IMR-90 (cell line): ENCODE results near the gene ANXA3. TPM values are rescaled to one million over a fixed set of nuclear protein-coding genes. Genes with fewer than 3 reads are reported as not detected.

Experiments
- ATAC-seq: fragments of 200-7000 bp; cut with Tn5 transposase; 2 replicates; pipeline ENCODE4 v1.9.1; 2020; ENCODE audit warnings: low read depth, mild to moderate bottlenecking, moderate library complexity
- BruUV-seq: library from RNA; stranded (reverse); fragments of 400-500 nt; replicated peaks from 2 replicates; lab custom pipeline; 2021; lab: Mats Ljungman, UMichigan
- CTCF ChIA-PET: fragments of 300-600 bp; formaldehyde crosslinking; extraction: SDS; loops from one replicate; lab custom pipeline; 2021; ENCODE audit warnings: antibody characterized with exemption; lab: Yijun Ruan, JAX
- POLR2A ChIA-PET: fragments of 300-600 bp; sonication (Branson Sonifier 250); formaldehyde crosslinking; loops from one replicate; lab custom pipeline; 2022; ENCODE audit warnings: antibody characterized with exemption; ENCODE audit not compliant: unreplicated experiment; lab: Charles Lee
- DNase-seq: peaks from one replicate; pipeline ENCODE4 v3.0.0; 2013
- H2AFZ ChIP-seq: replicated peaks from 2 replicates; pipeline ENCODE3; 2013; ENCODE audit warnings: low read length, mild to moderate bottlenecking; ENCODE audit not compliant: poor library complexity
- H2AK5ac ChIP-seq: 2 replicates; pipeline ENCODE4 v1.6.1; 2013; ENCODE audit warnings: low read depth, low read length, inconsistent platforms
- H2AK9ac ChIP-seq: replicated peaks from 2 replicates; pipeline ENCODE3; 2013; ENCODE audit warnings: mild to moderate bottlenecking, low read depth, low read length, moderate library complexity; ENCODE audit not compliant: poor library complexity
- H2BK120ac ChIP-seq: 2 replicates; pipeline ENCODE4 v1.6.1; 2013; ENCODE audit warnings: low read depth, low read length, inconsistent platforms
- H2BK15ac ChIP-seq: 3 replicates; pipeline ENCODE4 v1.6.1; 2013; ENCODE audit warnings: low read depth, low read length, inconsistent platforms
- H2BK20ac ChIP-seq: 2 replicates; pipeline ENCODE4 v1.6.1; 2013; ENCODE audit warnings: low read depth, mild to moderate bottlenecking, inconsistent platforms, low read length, moderate library complexity
- H2BK5ac ChIP-seq: 2 replicates; pipeline ENCODE4 v1.6.1; 2013; ENCODE audit warnings: mild to moderate bottlenecking, low read depth, low read length, inconsistent platforms; ENCODE audit not compliant: poor library complexity, severe bottlenecking
- H3K14ac ChIP-seq: replicated peaks from 2 replicates; pipeline ENCODE4 v1.6.1; 2013; ENCODE audit warnings: low read depth, low read length, inconsistent platforms
- H3K18ac ChIP-seq: 2 replicates; pipeline ENCODE4 v1.6.1; 2013; ENCODE audit warnings: low read depth, low read length, control low read depth
- H3K23ac ChIP-seq: 2 replicates; pipeline ENCODE4 v1.6.1; 2013; ENCODE audit warnings: low read depth, low read length, inconsistent platforms
- H3K27ac ChIP-seq: 2 replicates; pipeline ENCODE4 v1.5.1; 2013; ENCODE audit warnings: mild to moderate bottlenecking, control low read depth, low read length; ENCODE audit not compliant: insufficient read depth
- H3K27me3 ChIP-seq: 2 replicates; pipeline ENCODE4 v1.6.1; 2013; ENCODE audit warnings: low read length; ENCODE audit not compliant: control insufficient read depth, insufficient read depth
- H3K36me3 ChIP-seq: 2 replicates; pipeline ENCODE4 v1.6.1; 2013; ENCODE audit warnings: low read length, mixed read lengths; ENCODE audit not compliant: control insufficient read depth, insufficient read depth
- H3K4ac ChIP-seq: 2 replicates; pipeline ENCODE4 v1.6.1; 2013; ENCODE audit warnings: low read depth, low read length, inconsistent platforms
- H3K4me1 ChIP-seq: 2 replicates; pipeline ENCODE4 v1.6.1; 2013; ENCODE audit warnings: low read length, mixed read lengths; ENCODE audit not compliant: control insufficient read depth, insufficient read depth
- H3K4me2 ChIP-seq: 2 replicates; pipeline ENCODE4 v1.6.1; 2013; ENCODE audit warnings: low read depth, mild to moderate bottlenecking, control low read depth, low read length, moderate library complexity
- H3K4me3 ChIP-seq: 2 replicates; pipeline ENCODE4 v1.5.1; 2013; ENCODE audit warnings: low read depth, mild to moderate bottlenecking, control low read depth, low read length, moderate library complexity; ENCODE audit not compliant: insufficient read depth
- H3K56ac ChIP-seq: 2 replicates; pipeline ENCODE4 v1.6.1; 2013; ENCODE audit warnings: low read length, inconsistent platforms; ENCODE audit not compliant: insufficient read depth; ENCODE audit errors: extremely low read depth
- H3K79me1 ChIP-seq, 2 experiments: 2 replicates each; pipeline ENCODE4 v1.6.1; 2013; ENCODE audit warnings: low read length in 2 of 2, inconsistent platforms in 1 of 2, low read depth in 1 of 2
- H3K9ac ChIP-seq: 2 replicates; pipeline ENCODE4 v1.6.1; 2013; ENCODE audit warnings: low read depth, low read length, control low read depth
- H3K9me1 ChIP-seq: 2 replicates; pipeline ENCODE4 v1.6.1; 2013; ENCODE audit warnings: low read length, inconsistent platforms; ENCODE audit not compliant: insufficient read depth
- H3K9me3 ChIP-seq: 2 replicates; pipeline ENCODE4 v1.6.1; 2013; ENCODE audit warnings: low read length; ENCODE audit not compliant: control insufficient read depth, insufficient read depth
- H4K20me1 ChIP-seq: 2 replicates; pipeline ENCODE4 v1.6.1; 2013; ENCODE audit warnings: low read length, inconsistent platforms; ENCODE audit not compliant: insufficient read depth
- H4K5ac ChIP-seq: 2 replicates; pipeline ENCODE4 v1.6.1; 2013; ENCODE audit warnings: mild to moderate bottlenecking, low read depth, low read length, control low read depth
- H4K8ac ChIP-seq, 2 experiments: 2 replicates each; pipeline ENCODE4 v1.6.1; 2013; ENCODE audit warnings: low read depth in 2 of 2, low read length in 2 of 2, control low read depth in 1 of 2, inconsistent platforms in 1 of 2
- H4K91ac ChIP-seq: 2 replicates; pipeline ENCODE4 v1.6.1; 2013; ENCODE audit warnings: low read depth, low read length, inconsistent platforms; ENCODE audit not compliant: insufficient read depth
- BHLHE40 ChIP-seq: fragments of 150-350 bp; IDR thresholded peaks from 2 replicates; pipeline ENCODE4 v1.6.1; 2016; ENCODE audit warnings: mild to moderate bottlenecking, low read depth, low read length
- CEBPB ChIP-seq: IDR thresholded peaks from 2 replicates; pipeline ENCODE4 v1.6.1; 2012; ENCODE audit warnings: low read depth, low read length, improper control_type of control experiment
- CHD1 ChIP-seq: IDR thresholded peaks from 2 replicates; pipeline ENCODE4 v1.6.1; 2012; ENCODE audit warnings: low read depth, low read length, improper control_type of control experiment
- FOS ChIP-seq: fragments of 150-350 bp; IDR thresholded peaks from 2 replicates; pipeline ENCODE4 v1.6.1; 2016; ENCODE audit warnings: low read depth, low read length
- MAFK ChIP-seq: IDR thresholded peaks from 2 replicates; pipeline ENCODE4 v1.6.1; 2012; ENCODE audit warnings: low read depth, low read length, improper control_type of control experiment
- MAZ ChIP-seq: IDR thresholded peaks from 2 replicates; pipeline ENCODE4 v1.6.1; 2012; ENCODE audit warnings: low read depth, mild to moderate bottlenecking, low read length, improper control_type of control experiment, moderate library complexity, borderline replicate concordance
- MXI1 ChIP-seq: IDR thresholded peaks from 2 replicates; pipeline ENCODE4 v1.6.1; 2012; ENCODE audit warnings: low read depth, mild to moderate bottlenecking, low read length, moderate library complexity, borderline replicate concordance
- NFE2L2 ChIP-seq: fragments of 150-350 bp; IDR thresholded peaks from 2 replicates; pipeline ENCODE4 v1.6.1; 2016; ENCODE audit warnings: low read depth, mild to moderate bottlenecking, low read length
- POLR2A ChIP-seq: IDR thresholded peaks from 2 replicates; pipeline ENCODE4 v1.6.1; 2012; ENCODE audit warnings: mild to moderate bottlenecking, low read depth, low read length
- RAD21 ChIP-seq: IDR thresholded peaks from 2 replicates; pipeline ENCODE4 v1.6.1; 2012; ENCODE audit warnings: low read length, improper control_type of control experiment
- RFX5 ChIP-seq: IDR thresholded peaks from 2 replicates; pipeline ENCODE4 v1.8.0; 2012; ENCODE audit warnings: low read depth, mild to moderate bottlenecking, low read length, moderate library complexity
- SMC3 ChIP-seq: fragments of 150-350 bp; IDR thresholded peaks from 2 replicates; pipeline ENCODE4 v1.6.1; 2016; ENCODE audit warnings: low read depth, mild to moderate bottlenecking, antibody characterized with exemption, low read length, moderate library complexity
- whole genome bisulfite sequencing, 2 experiments: methylation state at CpG; one replicate each; pipeline versions ENCODE4 v1.1.5 to v1.1.7; 2013; ENCODE audit warnings: missing lambda C conversion rate in 2 of 2; ENCODE audit not compliant: insufficient read length in 1 of 2; ENCODE audit errors: extremely low coverage in 2 of 2; 5-methylcytosine and 5-hydroxymethylcytosine counted together
- dilution Hi-C: fragments of 300-500 bp; cut with HindIII; formaldehyde crosslinking; loops from one replicate; pipeline ENCODE4 v1.14.3; 2018; ENCODE audit warnings: low sequenced_read_pairs; ENCODE audit not compliant: unreplicated experiment
- in situ Hi-C: fragments of 300-500 bp; cut with MboI; formaldehyde crosslinking; loops from 3 replicates; pipeline ENCODE4 v1.14.3; 2019; ENCODE audit warnings: low sequenced_read_pairs, inconsistent platforms, mixed read lengths
- intact Hi-C: fragments of 100-400 bp; cut with micrococcal nuclease; formaldehyde crosslinking; loops from 2 replicates; pipeline ENCODE4 v1.10.0; 2022
- polyA plus RNA-seq, 3 experiments: library from polyadenylated mRNA; depleted of rRNA; stranded (reverse); fragments of >200 nt; gene quantifications; 2 replicates each; pipeline ENCODE4 v1.2.3, GENCODE V29; 2012; ENCODE audit warnings: low replicate concordance in 1 of 3
- total RNA-seq: library from RNA; depleted of rRNA; stranded (reverse); fragments of >200 nt; gene quantifications from 2 replicates; pipeline ENCODE4 v1.2.3, GENCODE V29; 2012
- TF ChIP-seq, protein P1 (sequence below): fragments of 150-350 bp; IDR thresholded peaks from 2 replicates; pipeline ENCODE4 v1.6.1; 2016; ENCODE audit warnings: low read depth, mild to moderate bottlenecking, low read length, moderate library complexity, borderline replicate concordance
- TF ChIP-seq, protein P2 (sequence below): fragments of 150-350 bp; IDR thresholded peaks from 2 replicates; pipeline ENCODE4 v1.6.1; 2017; ENCODE audit warnings: mild to moderate bottlenecking, antibody characterized with exemption, low read length, low read depth
- TF ChIP-seq, protein P3 (sequence below): conservative IDR thresholded peaks from 2 replicates; pipeline ENCODE4 v1.5.1; 2012; ENCODE audit warnings: mild to moderate bottlenecking, low read depth, low read length, improper control_type of control experiment

Gene ANXA3
- total and polyA plus RNA-seq, 2 of the 4 experiments (the other 2 are of a cell fraction) = 4.2 to 5.0 TPM

DNA sequence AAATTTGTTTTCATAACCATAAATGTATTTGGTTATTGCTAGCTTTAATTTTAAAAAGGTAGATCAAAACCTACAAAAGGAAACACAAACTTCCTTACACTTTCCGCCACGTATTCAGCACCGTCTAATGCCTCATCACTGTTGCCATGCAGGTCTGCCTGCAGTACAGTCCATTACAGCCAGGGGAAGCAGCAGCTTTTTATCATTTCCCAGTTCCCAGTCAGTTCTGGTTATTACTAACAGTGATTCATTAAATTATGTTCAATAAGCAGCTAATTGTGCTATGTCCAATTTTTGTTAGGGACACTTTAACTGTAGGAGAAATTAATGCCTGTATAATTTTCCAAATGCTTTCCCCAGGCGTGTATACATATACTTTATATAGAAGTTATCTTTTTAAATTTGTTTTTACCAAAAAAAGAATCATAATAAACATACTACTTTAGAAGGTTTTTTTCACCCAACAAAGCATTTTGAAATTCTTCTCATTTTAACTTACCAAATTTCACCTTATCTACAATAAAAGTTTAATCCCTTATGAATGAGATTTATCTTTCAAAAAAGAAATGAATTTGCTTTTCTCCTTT, 93.3 kb downstream of the ANXA3 start:
- Histone ChIP-seq H3K4me1 (peaks cover 6% of the 10 kb centered on the region), H4K5ac (no peak overlapping the region), H3K56ac (no peak overlapping the region), H3K23ac (0 out of 2 replicates have a peak overlapping the region, but pooled peaks have one; percentile 100), H3K18ac (no peak overlapping the region; the same call in 1 of the 2 replicates), H3K4me3 (no peak overlapping the region), H2BK120ac (peak overlapping the region; percentile 99; the same call in 1 of the 2 replicates), H2BK5ac (peak overlapping the region; percentile 93), H3K79me1 (peaks cover 0 to 12% of the 10 kb centered on the region in 2 experiments; a peak in 1 of 4 replicates), H3K9me3 (no peaks in the 10 kb centered on the region), H3K36me3 (no peaks in the 10 kb centered on the region), H4K91ac (no peak overlapping the region; the same call in 1 of the 2 replicates), H3K27ac (peak overlapping the region; percentile 99; the same call in 1 of the 2 replicates), H3K9ac (no peak overlapping the region), H4K8ac (peak overlapping the region; percentile 79 to 99; a peak in 2 of 4 replicates), H2AK5ac (no peak overlapping the region; the same call in 1 of the 2 replicates), H3K4me2 (no peak overlapping the region), H3K4ac (peak overlapping the region; percentile 0; the same call in 1 of the 2 replicates), H2AFZ (no peak overlapping the region), H4K20me1 (no peaks in the 10 kb centered on the region), H3K9me1 (peaks cover 10% of the 10 kb centered on the region), H3K27me3 (no peaks in the 10 kb centered on the region), H2BK20ac (peak overlapping the region; percentile 0; the same call in 1 of the 2 replicates), H3K14ac (no peak overlapping the region), H2BK15ac (no peak overlapping the region), H2AK9ac (no peak overlapping the region)
- DNase-seq (peak; percentile 86), ATAC-seq (peak; percentile 74)
- ChIA-PET CTCF (interaction anchor here (0.6 to 1.5 kb wide), 13 partner anchors 9 to 260 kb away, joined by 3 to 7 read pairs (median 3); no protein-coding TSS in a partner anchor), POLR2A (no interaction called here)
- TF ChIP-seq MAFK (no peak), BHLHE40 (no peak), RFX5 (peak; percentile 97), FOS (no peak), MXI1 (no peak), NFE2L2 (no peak; the same call in 1 of the 2 replicates), CEBPB (no peak), MAZ (no peak), SMC3 (peak; percentile 69), RAD21 (peak; percentile 74), POLR2A (no peak), CHD1 (no peak)
- TF ChIP-seq, protein P1, sequence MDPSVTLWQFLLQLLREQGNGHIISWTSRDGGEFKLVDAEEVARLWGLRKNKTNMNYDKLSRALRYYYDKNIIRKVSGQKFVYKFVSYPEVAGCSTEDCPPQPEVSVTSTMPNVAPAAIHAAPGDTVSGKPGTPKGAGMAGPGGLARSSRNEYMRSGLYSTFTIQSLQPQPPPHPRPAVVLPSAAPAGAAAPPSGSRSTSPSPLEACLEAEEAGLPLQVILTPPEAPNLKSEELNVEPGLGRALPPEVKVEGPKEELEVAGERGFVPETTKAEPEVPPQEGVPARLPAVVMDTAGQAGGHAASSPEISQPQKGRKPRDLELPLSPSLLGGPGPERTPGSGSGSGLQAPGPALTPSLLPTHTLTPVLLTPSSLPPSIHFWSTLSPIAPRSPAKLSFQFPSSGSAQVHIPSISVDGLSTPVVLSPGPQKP = no peak
- TF ChIP-seq, protein P2, sequence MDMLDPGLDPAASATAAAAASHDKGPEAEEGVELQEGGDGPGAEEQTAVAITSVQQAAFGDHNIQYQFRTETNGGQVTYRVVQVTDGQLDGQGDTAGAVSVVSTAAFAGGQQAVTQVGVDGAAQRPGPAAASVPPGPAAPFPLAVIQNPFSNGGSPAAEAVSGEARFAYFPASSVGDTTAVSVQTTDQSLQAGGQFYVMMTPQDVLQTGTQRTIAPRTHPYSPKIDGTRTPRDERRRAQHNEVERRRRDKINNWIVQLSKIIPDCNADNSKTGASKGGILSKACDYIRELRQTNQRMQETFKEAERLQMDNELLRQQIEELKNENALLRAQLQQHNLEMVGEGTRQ = no peak
- TF ChIP-seq, protein P3, sequence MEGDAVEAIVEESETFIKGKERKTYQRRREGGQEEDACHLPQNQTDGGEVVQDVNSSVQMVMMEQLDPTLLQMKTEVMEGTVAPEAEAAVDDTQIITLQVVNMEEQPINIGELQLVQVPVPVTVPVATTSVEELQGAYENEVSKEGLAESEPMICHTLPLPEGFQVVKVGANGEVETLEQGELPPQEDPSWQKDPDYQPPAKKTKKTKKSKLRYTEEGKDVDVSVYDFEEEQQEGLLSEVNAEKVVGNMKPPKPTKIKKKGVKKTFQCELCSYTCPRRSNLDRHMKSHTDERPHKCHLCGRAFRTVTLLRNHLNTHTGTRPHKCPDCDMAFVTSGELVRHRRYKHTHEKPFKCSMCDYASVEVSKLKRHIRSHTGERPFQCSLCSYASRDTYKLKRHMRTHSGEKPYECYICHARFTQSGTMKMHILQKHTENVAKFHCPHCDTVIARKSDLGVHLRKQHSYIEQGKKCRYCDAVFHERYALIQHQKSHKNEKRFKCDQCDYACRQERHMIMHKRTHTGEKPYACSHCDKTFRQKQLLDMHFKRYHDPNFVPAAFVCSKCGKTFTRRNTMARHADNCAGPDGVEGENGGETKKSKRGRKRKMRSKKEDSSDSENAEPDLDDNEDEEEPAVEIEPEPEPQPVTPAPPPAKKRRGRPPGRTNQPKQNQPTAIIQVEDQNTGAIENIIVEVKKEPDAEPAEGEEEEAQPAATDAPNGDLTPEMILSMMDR = peak; percentile 87
- in situ Hi-C loops = no loop called here
- intact Hi-C loops = loop anchor here (2.0 to 5.0 kb wide), 2 partner anchors 78 to 220 kb away; no protein-coding TSS in a partner anchor
- no CpG with 5 or more reads among the region's 4 CpGs for WGBS, 2 experiments
- dilution Hi-C loops = no loop called here
- BruUV-seq = no TSS peak
